K562 (cell line): ENCODE measurements around the gene CNPY4. TPM values are rescaled to one million over a fixed set of nuclear protein-coding genes. Genes with fewer than 3 reads are reported as not detected.

Experiments
- CBX5 ChIP-seq: IDR thresholded peaks from 2 replicates; pipeline ENCODE4 v1.6.1; 2014; ENCODE audit warnings: low read depth, borderline replicate concordance
- CTBP1 ChIP-seq: fragments of 450-650 bp; IDR thresholded peaks from 2 replicates; pipeline ENCODE4 v1.6.1; 2016; ENCODE audit warnings: borderline replicate concordance
- DEAF1 ChIP-seq: fragments of 450-650 bp; formaldehyde crosslinking; IDR thresholded peaks from 2 replicates; pipeline ENCODE4 v1.4.0; 2020; ENCODE audit warnings: mild to moderate bottlenecking, moderate library complexity
- ESRRA ChIP-seq: fragments of 450-650 bp; IDR thresholded peaks from 2 replicates; pipeline ENCODE4 v1.6.1; 2014; ENCODE audit warnings: low read depth, mild to moderate bottlenecking, moderate library complexity, borderline replicate concordance
- HDAC2 ChIP-seq: fragments of 450-650 bp; IDR thresholded peaks from 2 replicates; pipeline ENCODE4 v1.6.1; 2016; ENCODE audit warnings: mild to moderate bottlenecking
- MTF1 ChIP-seq: fragments of 250-450 bp; sonication (Bioruptor Pico); IDR thresholded peaks from 2 replicates; pipeline ENCODE4 v1.9.0; 2021; ENCODE audit warnings: moderate library complexity, mild to moderate bottlenecking, inconsistent platforms, borderline replicate concordance
- NONO ChIP-seq, 2 experiments: fragments of 200-400 bp in 1 of 2; fragments of 450-650 bp in 1 of 2; formaldehyde crosslinking in 1 of 2; IDR thresholded peaks; 2 replicates each; pipeline ENCODE4 v1.6.1; 2017; ENCODE audit warnings: low read depth in 2 of 2, mild to moderate bottlenecking in 2 of 2, moderate library complexity in 2 of 2, low read length in 1 of 2
- PREB ChIP-seq: sonication (generic); formaldehyde crosslinking; IDR thresholded peaks from 2 replicates; pipeline ENCODE4 v1.8.1; 2023; ENCODE audit warnings: mild to moderate bottlenecking, missing genetic modification reagents
- PTBP1 ChIP-seq: fragments of 200-400 bp; formaldehyde crosslinking; IDR thresholded peaks from 2 replicates; pipeline ENCODE4 v1.6.1; 2017; ENCODE audit warnings: low read depth, low read length
- RUNX1 ChIP-seq: sonication (generic); IDR thresholded peaks from 2 replicates; pipeline ENCODE4 v1.6.1; 2016; ENCODE audit warnings: antibody characterized with exemption, low read depth
- ZKSCAN8 ChIP-seq: fragments of 200-800 bp; sonication (Bioruptor generic); IDR thresholded peaks from 2 replicates; pipeline ENCODE4 v1.6.1; 2016; ENCODE audit warnings: missing genetic modification characterization, missing compliant biosample characterization
- ZNF143 ChIP-seq: sonication (generic); formaldehyde crosslinking; IDR thresholded peaks from 2 replicates; pipeline ENCODE4 v1.9.0; 2022; ENCODE audit warnings: mild to moderate bottlenecking, missing genetic modification reagents
- ZNF436 ChIP-seq: fragments of 250-450, 450-650 bp; sonication (Bioruptor Pico); formaldehyde crosslinking; IDR thresholded peaks from 2 replicates; pipeline ENCODE4 v1.7.0; 2020; ENCODE audit warnings: mild to moderate bottlenecking
- polyA plus RNA-seq, 8 experiments: library from polyadenylated mRNA; depleted of rRNA in 4 of 8; stranded (reverse) in 5 of 8; unstranded in 3 of 8; fragments of >200 nt; fragmentation: Nextera tagmentation in 2 of 8; fragmentation: Illumina TruSeq in 1 of 8; extraction: Ambion mirVana in 2 of 8; extraction: Trizol in 1 of 8; gene quantifications; 2 replicates each; pipeline versions ENCODE4 v1.2.1 to v1.2.3, GENCODE V29; 2011 to 2014; ENCODE audit warnings: inconsistent platforms in 1 of 8, missing spikeins in 1 of 8
- total RNA-seq, 7 experiments: library from RNA; depleted of rRNA in 6 of 7; stranded (reverse); fragments of >200 nt in 6 of 7; fragmentation: Illumina TruSeq in 2 of 7; extraction: Trizol in 2 of 7; gene quantifications; 2 replicates each; pipeline versions ENCODE4 v1.2.1 to v1.2.3, GENCODE V29; 2011 to 2021; ENCODE audit warnings: low replicate concordance in 1 of 7
- TF ChIP-seq, protein P1 (sequence below): fragments of 450-650 bp; formaldehyde crosslinking; IDR thresholded peaks from 2 replicates; pipeline ENCODE4 v1.4.0; 2022; ENCODE audit warnings: mild to moderate bottlenecking, moderate library complexity
- TF ChIP-seq, protein P2 (sequence below): fragments of 450-650 bp; IDR thresholded peaks from 2 replicates; pipeline ENCODE4 v1.6.1; 2016; ENCODE audit warnings: mild to moderate bottlenecking
- TF ChIP-seq, protein P3 (sequence below): IDR thresholded peaks from 2 replicates; pipeline ENCODE4 v1.6.1; 2016; ENCODE audit warnings: missing genetic modification characterization, missing compliant biosample characterization
- TF ChIP-seq, protein P4 (sequence below): sonication (generic); formaldehyde crosslinking; IDR thresholded peaks from 2 replicates; pipeline ENCODE4 v1.8.1; 2023; ENCODE audit warnings: mild to moderate bottlenecking, missing genetic modification reagents, moderate library complexity

The CNPY4 gene
- total and polyA plus RNA-seq, 9 of the 15 experiments (the other 6 are each of a cell fraction or from before 2014, with no cell fraction given), result 1.9 to 11.2 (median 7.0) TPM

- TF ChIP-seq CBX5 (no peak), PTBP1 (no peak), ZNF143 (CRISPR knock-in tag) (peak; percentile 85), CTBP1 (no peak; the same call in 1 of the 2 replicates), MTF1 (CRISPR knock-in tag) (no peak), RUNX1 (no peak), HDAC2 (no peak; the same call in 1 of the 2 replicates), DEAF1 (CRISPR knock-in tag) (no peak), NONO (IDR thresholded peaks at IDR 0.05; ENCODE audit: low read depth in 2 of 2, low read length in 1 of 2) (no peak), PREB (CRISPR knock-in tag) (no peak), ESRRA (0 out of 2 replicates have a peak, but pooled peaks have one; percentile 9), ZNF436 (no peak), ZKSCAN8 (CRISPR knock-in tag) (0 out of 2 replicates have a peak, but pooled peaks have one; percentile 6)
- TF ChIP-seq, protein P1, sequence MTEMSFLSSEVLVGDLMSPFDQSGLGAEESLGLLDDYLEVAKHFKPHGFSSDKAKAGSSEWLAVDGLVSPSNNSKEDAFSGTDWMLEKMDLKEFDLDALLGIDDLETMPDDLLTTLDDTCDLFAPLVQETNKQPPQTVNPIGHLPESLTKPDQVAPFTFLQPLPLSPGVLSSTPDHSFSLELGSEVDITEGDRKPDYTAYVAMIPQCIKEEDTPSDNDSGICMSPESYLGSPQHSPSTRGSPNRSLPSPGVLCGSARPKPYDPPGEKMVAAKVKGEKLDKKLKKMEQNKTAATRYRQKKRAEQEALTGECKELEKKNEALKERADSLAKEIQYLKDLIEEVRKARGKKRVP (CRISPR knock-in tag), result no peak
- TF ChIP-seq, protein P2, sequence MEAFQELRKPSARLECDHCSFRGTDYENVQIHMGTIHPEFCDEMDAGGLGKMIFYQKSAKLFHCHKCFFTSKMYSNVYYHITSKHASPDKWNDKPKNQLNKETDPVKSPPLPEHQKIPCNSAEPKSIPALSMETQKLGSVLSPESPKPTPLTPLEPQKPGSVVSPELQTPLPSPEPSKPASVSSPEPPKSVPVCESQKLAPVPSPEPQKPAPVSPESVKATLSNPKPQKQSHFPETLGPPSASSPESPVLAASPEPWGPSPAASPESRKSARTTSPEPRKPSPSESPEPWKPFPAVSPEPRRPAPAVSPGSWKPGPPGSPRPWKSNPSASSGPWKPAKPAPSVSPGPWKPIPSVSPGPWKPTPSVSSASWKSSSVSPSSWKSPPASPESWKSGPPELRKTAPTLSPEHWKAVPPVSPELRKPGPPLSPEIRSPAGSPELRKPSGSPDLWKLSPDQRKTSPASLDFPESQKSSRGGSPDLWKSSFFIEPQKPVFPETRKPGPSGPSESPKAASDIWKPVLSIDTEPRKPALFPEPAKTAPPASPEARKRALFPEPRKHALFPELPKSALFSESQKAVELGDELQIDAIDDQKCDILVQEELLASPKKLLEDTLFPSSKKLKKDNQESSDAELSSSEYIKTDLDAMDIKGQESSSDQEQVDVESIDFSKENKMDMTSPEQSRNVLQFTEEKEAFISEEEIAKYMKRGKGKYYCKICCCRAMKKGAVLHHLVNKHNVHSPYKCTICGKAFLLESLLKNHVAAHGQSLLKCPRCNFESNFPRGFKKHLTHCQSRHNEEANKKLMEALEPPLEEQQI, result no peak
- TF ChIP-seq, protein P3, sequence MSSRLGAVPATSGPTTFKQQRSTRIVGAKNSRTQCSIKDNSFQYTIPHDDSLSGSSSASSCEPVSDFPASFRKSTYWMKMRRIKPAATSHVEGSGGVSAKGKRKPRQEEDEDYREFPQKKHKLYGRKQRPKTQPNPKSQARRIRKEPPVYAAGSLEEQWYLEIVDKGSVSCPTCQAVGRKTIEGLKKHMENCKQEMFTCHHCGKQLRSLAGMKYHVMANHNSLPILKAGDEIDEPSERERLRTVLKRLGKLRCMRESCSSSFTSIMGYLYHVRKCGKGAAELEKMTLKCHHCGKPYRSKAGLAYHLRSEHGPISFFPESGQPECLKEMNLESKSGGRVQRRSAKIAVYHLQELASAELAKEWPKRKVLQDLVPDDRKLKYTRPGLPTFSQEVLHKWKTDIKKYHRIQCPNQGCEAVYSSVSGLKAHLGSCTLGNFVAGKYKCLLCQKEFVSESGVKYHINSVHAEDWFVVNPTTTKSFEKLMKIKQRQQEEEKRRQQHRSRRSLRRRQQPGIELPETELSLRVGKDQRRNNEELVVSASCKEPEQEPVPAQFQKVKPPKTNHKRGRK (tag), result no peak
- TF ChIP-seq, protein P4, sequence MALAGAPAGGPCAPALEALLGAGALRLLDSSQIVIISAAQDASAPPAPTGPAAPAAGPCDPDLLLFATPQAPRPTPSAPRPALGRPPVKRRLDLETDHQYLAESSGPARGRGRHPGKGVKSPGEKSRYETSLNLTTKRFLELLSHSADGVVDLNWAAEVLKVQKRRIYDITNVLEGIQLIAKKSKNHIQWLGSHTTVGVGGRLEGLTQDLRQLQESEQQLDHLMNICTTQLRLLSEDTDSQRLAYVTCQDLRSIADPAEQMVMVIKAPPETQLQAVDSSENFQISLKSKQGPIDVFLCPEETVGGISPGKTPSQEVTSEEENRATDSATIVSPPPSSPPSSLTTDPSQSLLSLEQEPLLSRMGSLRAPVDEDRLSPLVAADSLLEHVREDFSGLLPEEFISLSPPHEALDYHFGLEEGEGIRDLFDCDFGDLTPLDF (CRISPR knock-in tag), result no peak
Measured at GRCh38 chr7:100119970-100120732, 717 bp downstream of the CNPY4 start (continued).
